Right lobe of liver (tissue), 4 donors: ENCODE data around the gene ANKRD45.
"Not testable (repeated sequence)": the region's sequence is repeated elsewhere in the genome, so short reads cannot be mapped to it uniquely, and the experiment has no call there.

Source experiments
- CTCF ChIP-seq, 4 donors: fragments of 200-600 bp in 3 of 4; fragments of 450-650 bp in 1 of 4; IDR thresholded peaks; one replicate each; pipeline versions ENCODE4 v1.5.1 to v1.8.0; 2016 to 2022; ENCODE audit warnings: antibody characterized with exemption in 4 of 4, mild to moderate bottlenecking in 2 of 4
- POLR2A ChIP-seq: fragments of 450-650 bp; IDR thresholded peaks from one replicate; pipeline ENCODE4 v1.6.1; 2017; ENCODE audit warnings: antibody characterized with exemption, mild to moderate bottlenecking
- donor health status: DM: no; HTN: no; CAD: no.
- donor health status: DM: no; HTN: no; CAD: no.
- donor health status: DM: no; HTN: yes; CAD: no.

- TF ChIP-seq CTCF (IDR thresholded peaks at IDR 0.05); POLR2A: not testable (repeated sequence)
Observed at GRCh38 chr1:173591138-173591537, 78.5 kb downstream of the ANKRD45 start.
